Ovary (tissue), 9 donors: ENCODE results near the gene ASB9. TPM values are rescaled to one million over a fixed set of nuclear protein-coding genes. Genes with fewer than 3 reads are reported as not detected.

ENCODE experiments used
- DNase-seq, 5 donors: peaks; one replicate each; pipeline ENCODE4 v3.0.0-alpha.2; 2019 to 2020
- H3K27ac ChIP-seq, 2 donors: fragments of 200-600 bp; one replicate each; pipeline versions ENCODE4 v1.5.1 to v1.8.0; 2019 to 2022
- H3K27me3 ChIP-seq: fragments of 200-600 bp; one replicate; pipeline ENCODE4 v1.8.0; 2022
- H3K36me3 ChIP-seq: fragments of 200-600 bp; sonication (generic); one replicate; pipeline ENCODE4 v1.5.1; 2019
- H3K4me1 ChIP-seq: one replicate; pipeline ENCODE4 v1.8.1; 2013; ENCODE audit warnings: mild to moderate bottlenecking, moderate library complexity; ENCODE audit not compliant: insufficient read depth
- H3K4me3 ChIP-seq: fragments of 200-600 bp; sonication (generic); one replicate; pipeline ENCODE4 v1.5.1; 2017
- H3K9me3 ChIP-seq, 2 donors: fragments of 200-600 bp in 1 of 2; sonication (generic) in 1 of 2; one replicate each; pipeline versions ENCODE4 v1.5.1 to v1.8.1; 2013 to 2019; ENCODE audit warnings: mild to moderate bottlenecking in 1 of 2, moderate library complexity in 1 of 2
- CTCF ChIP-seq, 3 donors: fragments of 450-650 bp in 2 of 3; fragments of 200-600 bp in 1 of 3; IDR thresholded peaks; one replicate each; pipeline versions ENCODE4 v1.5.1 to v1.8.0; 2016 to 2022; ENCODE audit warnings: antibody characterized with exemption in 3 of 3, mild to moderate bottlenecking in 1 of 3
- EP300 ChIP-seq: sonication (generic); formaldehyde crosslinking; IDR thresholded peaks from one replicate; pipeline ENCODE4 v1.6.1; 2017; ENCODE audit warnings: antibody characterized with exemption
- POLR2A ChIP-seq: fragments of 450-650 bp; IDR thresholded peaks from one replicate; pipeline ENCODE4 v1.6.1; 2017; ENCODE audit warnings: antibody characterized with exemption, mild to moderate bottlenecking, moderate library complexity
- WGBS, 3 donors: extraction: QIAGEN DNeasy Blood & Tissue Kit in 1 of 3; methylation state at CpG; one replicate each; pipeline versions ENCODE4 v1.1.5 to v1.1.7; 2013 to 2017; 5-methylcytosine and 5-hydroxymethylcytosine counted together
- intact Hi-C, 4 donors: fragments of 100-400 bp; cut with DNase I; formaldehyde crosslinking; loops; one replicate each; pipeline versions ENCODE4 v1.11.0 to v1.15.1; 2022 to 2023
- polyA plus RNA-seq, 2 donors: library from polyadenylated mRNA; stranded (reverse); fragments of 200-250 nt in 1 of 2; fragments of 350-450 nt in 1 of 2; fragmentation: Illumina TruSeq in 1 of 2; extraction: RNeasy Lipid Tissue Mini Kit (QIAGEN cat#74804) in 1 of 2; gene quantifications; one replicate each; pipeline ENCODE4 v1.2.3, GENCODE V29; 2013 to 2014
- total RNA-seq, 7 donors: library from RNA; depleted of rRNA in 2 of 7; stranded (reverse); fragments of >200 nt in 2 of 7; fragmentation: NEBNext Ultra II Directional in 3 of 7; extraction: Animal tissue kit (Norgen Biotek cat#: 25700) in 3 of 7; gene quantifications; one replicate each; pipeline versions ENCODE4 v1.1.0 to v1.2.4, GENCODE V29; 2016 to 2023
- donor health status: DM: no; HTN: no; CAD: no; lungs with moderate emphysema.
- donor health status: DM: no; HTN: no; CAD: no.
- donor health status: Bipolar disorder and iron deficiency.
- donor health status: DM: yes; HTN: yes; CAD: no.
- donor health status: DM: no; HTN: no; CAD: no.
- donor health status: DM: yes; HTN: yes; CAD: no.

Gene ASB9
- total and polyA plus RNA-seq, 9 donors: 0.20 to 2.1 (median 0.99) TPM

- H3K27me3 ChIP-seq: no peaks in the 10 kb centered on the region
- H3K9me3 ChIP-seq: no peaks in the 10 kb centered on the region
- intact Hi-C loops: no loop called here
- no peaks in the 10 kb centered on the region for H3K36me3 ChIP-seq
- H3K27ac ChIP-seq: no peak overlapping the region
- no peak for DNase-seq
- WGBS, 3 donors: 23 to 36% (median 34%) methylated on average over 4 of the region's 4 CpGs
- TF ChIP-seq EP300 (no peak), POLR2A (no peak), CTCF (IDR thresholded peaks at IDR 0.05) (no peak)
- H3K4me1 ChIP-seq: no peaks in the 10 kb centered on the region
- H3K4me3 ChIP-seq: no peak overlapping the region
Observed at GRCh38 chrX:15245896-15246295, 24.0 kb downstream of the ASB9 start.

DNA sequence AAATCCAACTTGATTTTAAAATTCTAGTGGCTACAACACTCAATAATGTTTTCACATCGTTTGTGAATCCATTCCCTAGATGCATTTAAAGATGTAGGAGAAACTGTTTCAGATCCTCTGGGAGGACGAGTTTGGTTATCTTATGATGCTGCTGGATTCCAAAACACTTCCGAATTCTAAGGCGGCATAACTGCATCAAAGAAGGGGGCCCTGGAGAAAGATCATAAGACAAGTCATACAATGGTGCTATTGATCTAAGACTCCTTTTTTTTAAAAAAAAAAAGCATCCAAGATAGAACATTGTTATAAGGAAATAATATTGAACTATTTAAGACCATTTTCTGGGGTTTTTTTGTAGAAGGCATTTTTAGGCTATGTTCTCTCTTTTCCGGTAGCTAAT is 25.5 kb downstream of the ASB9 start:
- intact Hi-C loops: no loop called here

GRCh38 chrX:15242899-15243555 is 26.9 kb downstream of the ASB9 start:
- 5 to 10% (median 7%) methylated on average over 5 of the region's 5 CpGs for WGBS, 3 donors
- intact Hi-C loops: no loop called here
- Histone ChIP-seq H3K27me3 (no peaks in the 10 kb centered on the region), H3K27ac (no peak overlapping the region), H3K9me3 (no peaks in the 10 kb centered on the region), H3K4me1 (no peaks in the 10 kb centered on the region), H3K36me3 (no peaks in the 10 kb centered on the region), H3K4me3 (no peak overlapping the region)
- no peak for DNase-seq
- no peak for TF ChIP-seq POLR2A
- TF ChIP-seq CTCF (IDR thresholded peaks at IDR 0.05): no peak
- TF ChIP-seq EP300: no peak

More for the DNA sequence above, 25.5 kb downstream of the ASB9 start:
- DNase-seq: no peak
- WGBS, 3 donors: 64 to 67% (median 66%) methylated on average over 5 of the region's 5 CpGs
- Histone ChIP-seq H3K4me1 (no peaks in the 10 kb centered on the region), H3K4me3 (no peak overlapping the region), H3K27ac (no peak overlapping the region), H3K9me3 (no peaks in the 10 kb centered on the region), H3K36me3 (no peaks in the 10 kb centered on the region), H3K27me3 (no peaks in the 10 kb centered on the region)
- no peak for TF ChIP-seq CTCF (IDR thresholded peaks at IDR 0.05)
- no peak for TF ChIP-seq POLR2A
- no peak for TF ChIP-seq EP300

DNA sequence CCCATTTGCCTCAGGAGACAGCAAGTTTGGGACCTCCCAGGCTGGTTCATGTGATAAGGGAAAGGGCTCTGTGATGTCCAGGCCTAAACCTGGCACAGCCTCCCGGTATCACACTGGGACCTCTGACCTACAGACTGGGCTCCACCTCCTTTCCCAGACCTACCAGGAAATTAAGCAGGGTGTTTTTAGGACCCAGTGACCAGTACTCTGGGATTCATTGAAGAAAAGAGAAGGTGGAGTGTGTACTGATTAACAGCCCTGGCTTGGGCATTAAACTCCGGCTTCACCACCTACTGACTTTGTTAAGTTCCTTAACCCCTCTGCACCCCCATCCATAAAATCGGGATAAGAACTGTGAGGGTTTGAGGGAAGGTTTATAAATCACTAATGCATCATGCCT is 28.6 kb downstream of the ASB9 start:
- no peak for DNase-seq
- Histone ChIP-seq H3K4me1 (no peaks in the 10 kb centered on the region), H3K4me3 (no peak overlapping the region), H3K36me3 (no peaks in the 10 kb centered on the region), H3K27ac (no peak overlapping the region), H3K27me3 (no peaks in the 10 kb centered on the region), H3K9me3 (no peaks in the 10 kb centered on the region)
- TF ChIP-seq EP300 (no peak), POLR2A (no peak), CTCF (IDR thresholded peaks at IDR 0.05) (no peak)
- intact Hi-C loops: no loop called here
- 37 to 42% (median 41%) methylated on average over 3 of the region's 3 CpGs for WGBS, 3 donors
